ENCODE measurements around the gene APC2. TPM values are rescaled to one million over a fixed set of nuclear protein-coding genes. Genes with fewer than 3 reads are reported as not detected.
"Not testable (repeated sequence)": the region's sequence is repeated elsewhere in the genome, so short reads cannot be mapped to it uniquely, and the experiment has no call there.

The APC2 gene
- total RNA-seq, 1 donor from 2014 or later, result under 0.01 TPM

GRCh38 chr19:1435378-1435989 lies 14.4 kb upstream of the APC2 start:
- Histone ChIP-seq H3K4me3 (ENCODE audit: low read depth, low read length) (no peak overlapping the region), H3K36me3 (ENCODE audit: control insufficient read depth, insufficient read depth, low read length) (peaks cover 32% of the 10 kb centered on the region), H3K27me3 (ENCODE audit: control insufficient read depth, insufficient read depth, low read length) (no peaks in the 10 kb centered on the region)
- DNase-seq (ENCODE audit: low read depth) (no peak), FAIRE-seq (no peak)
- no peak for TF ChIP-seq CTCF (IDR thresholded peaks at IDR 0.05; ENCODE audit: insufficient read depth, low read length, severe bottlenecking)

GRCh38 chr19:1437609-1438008 lies 12.3 kb upstream of the APC2 start:
- DNase-seq (ENCODE audit: low read depth) (no peak), FAIRE-seq (no peak)
- peaks cover 30% of the 10 kb centered on the region for H3K36me3 ChIP-seq (ENCODE audit: control insufficient read depth, insufficient read depth, low read length)
- no peaks in the 10 kb centered on the region for H3K27me3 ChIP-seq (ENCODE audit: control insufficient read depth, insufficient read depth, low read length)
- no peak for TF ChIP-seq CTCF (IDR thresholded peaks at IDR 0.05; ENCODE audit: insufficient read depth, low read length, severe bottlenecking)
- H3K4me3 ChIP-seq (ENCODE audit: low read depth, low read length), result no peak overlapping the region

- peak; percentile 86 for DNase-seq (ENCODE audit: low read depth)
- Histone ChIP-seq H3K36me3 (ENCODE audit: control insufficient read depth, insufficient read depth, low read length) (peaks cover 24% of the 10 kb centered on the region), H3K27me3 (ENCODE audit: control insufficient read depth, insufficient read depth, low read length) (no peaks in the 10 kb centered on the region), H3K4me3 (ENCODE audit: low read depth, low read length) (peak within 1 kb of the TSS; percentile 78)
- FAIRE-seq, result no peak
- peak; percentile 94 for TF ChIP-seq CTCF (IDR thresholded peaks at IDR 0.05; ENCODE audit: insufficient read depth, low read length, severe bottlenecking)
Measured at GRCh38 chr19:1438035-1438932, 11.6 kb upstream of the APC2 start, which contains the start of gene RPS15. Gene RPS15 (plus strand): TSS chr19:1438396. CDS start chr19:1438426, 30 bp downstream.

- Histone ChIP-seq H3K27me3 (ENCODE audit: control insufficient read depth, insufficient read depth, low read length) (no peaks in the 10 kb centered on the region), H3K36me3 (ENCODE audit: control insufficient read depth, insufficient read depth, low read length) (peaks cover 20% of the 10 kb centered on the region), H3K4me3 (ENCODE audit: low read depth, low read length) (peak overlapping the region; percentile 78)
- no peak for DNase-seq (ENCODE audit: low read depth)
- FAIRE-seq, result no peak
- TF ChIP-seq CTCF (IDR thresholded peaks at IDR 0.05; ENCODE audit: insufficient read depth, low read length, severe bottlenecking), result no peak
Measured at GRCh38 chr19:1438933-1439354, 11.0 kb upstream of the APC2 start.

GRCh38 chr19:1439525-1440417 lies 10.2 kb upstream of the APC2 start:
- peak overlapping the region; percentile 78 for H3K4me3 ChIP-seq (ENCODE audit: low read depth, low read length)
- not testable (repeated sequence) for H3K27me3 ChIP-seq (ENCODE audit: control insufficient read depth, insufficient read depth, low read length); FAIRE-seq; DNase-seq (ENCODE audit: low read depth)
- H3K36me3 ChIP-seq (ENCODE audit: control insufficient read depth, insufficient read depth, low read length), result peaks cover 16% of the 10 kb centered on the region

Measured in bronchial epithelial cell (primary cell).